Epidermal melanocyte (primary cell): ENCODE results near the gene USP33.
"Not testable (repeated sequence)": the region's sequence is repeated elsewhere in the genome, so short reads cannot be mapped to it uniquely, and the experiment has no call there.

ENCODE experiments used
- DNase-seq: peaks from one replicate; pipeline ENCODE4 v3.0.0; 2011; ENCODE audit warnings: low spot score; ENCODE audit not compliant: insufficient read length

Gene USP33

DNA sequence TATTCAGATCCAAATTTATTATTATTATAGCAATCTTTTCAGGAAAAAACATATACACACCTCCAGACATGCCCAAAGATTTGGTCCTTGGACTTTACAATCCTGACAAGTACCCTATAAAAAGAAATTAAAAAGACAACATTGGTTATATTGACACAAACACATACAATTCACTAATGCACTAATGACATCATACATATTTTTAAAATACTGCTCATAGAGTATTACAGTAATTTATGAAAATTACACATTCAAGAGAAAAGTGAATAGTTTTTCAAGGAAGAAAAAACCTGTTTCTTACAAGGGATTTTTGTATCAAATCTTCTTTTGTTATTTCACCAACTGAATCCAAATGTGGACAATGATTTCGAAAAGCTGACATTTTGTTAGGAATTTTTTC, 18.3 kb downstream of the USP33 start:
- DNase-seq = no peak

DNA sequence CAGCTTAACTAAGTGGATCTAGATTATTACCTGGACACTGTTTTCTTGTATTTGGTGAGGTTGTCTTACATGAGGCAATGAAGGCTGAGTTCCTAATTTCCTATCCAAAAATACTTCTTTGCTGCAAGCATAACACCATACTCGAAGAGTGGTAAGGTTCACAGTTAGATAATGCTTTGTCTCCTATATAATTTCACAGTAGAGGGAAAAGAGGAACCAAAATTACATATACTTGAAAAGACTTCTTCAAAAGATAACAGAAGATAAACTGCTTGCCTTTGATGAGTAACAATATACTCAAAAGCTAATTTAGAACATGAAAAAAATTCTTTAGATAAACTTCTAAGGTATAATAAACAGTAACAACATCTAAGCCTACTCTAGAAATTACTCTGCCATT, 20.4 kb downstream of the USP33 start:
- DNase-seq = no peak

DNA sequence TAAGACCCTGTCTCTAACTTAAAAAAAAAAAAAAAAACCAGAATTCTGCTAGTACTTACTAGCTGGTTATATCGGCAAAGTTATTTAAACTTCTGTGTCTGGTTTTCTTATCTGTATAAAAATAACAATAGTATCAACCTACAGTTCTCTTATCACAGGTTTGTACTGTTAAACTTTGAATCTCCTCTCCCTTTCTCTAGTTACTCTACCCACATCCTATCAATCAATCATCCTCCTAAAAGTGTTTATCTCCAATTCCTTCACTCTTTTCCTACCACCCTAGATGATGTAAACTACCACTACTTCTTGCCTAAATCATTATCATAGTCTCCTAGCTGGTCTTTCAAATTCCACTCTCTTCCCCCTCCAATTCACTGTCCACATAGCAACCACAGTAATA, 27.6 kb downstream of the USP33 start:
- no peak for DNase-seq

DNA sequence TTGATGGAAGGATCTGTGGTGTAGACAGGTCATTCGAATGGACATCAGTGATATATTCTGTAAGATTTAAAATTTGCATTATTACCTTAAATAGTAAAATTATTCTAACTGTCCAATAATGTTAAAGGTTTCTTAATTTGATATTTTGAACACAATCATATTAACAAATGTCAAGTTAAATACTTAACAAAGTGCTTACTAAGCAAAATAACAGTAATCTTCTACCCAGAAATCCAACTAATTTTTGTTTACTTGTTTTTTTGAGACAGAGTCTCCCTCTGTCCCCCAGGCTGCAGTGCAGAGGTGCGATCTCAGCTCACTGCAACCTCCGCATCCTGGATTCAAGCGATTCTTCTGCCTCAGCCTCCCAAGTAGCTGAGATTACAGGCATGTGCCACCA, 33.9 kb downstream of the USP33 start:
- no peak for DNase-seq

GRCh38 chr1:77718181-77718580, 41.5 kb downstream of the USP33 start:
- DNase-seq = no peak

DNA sequence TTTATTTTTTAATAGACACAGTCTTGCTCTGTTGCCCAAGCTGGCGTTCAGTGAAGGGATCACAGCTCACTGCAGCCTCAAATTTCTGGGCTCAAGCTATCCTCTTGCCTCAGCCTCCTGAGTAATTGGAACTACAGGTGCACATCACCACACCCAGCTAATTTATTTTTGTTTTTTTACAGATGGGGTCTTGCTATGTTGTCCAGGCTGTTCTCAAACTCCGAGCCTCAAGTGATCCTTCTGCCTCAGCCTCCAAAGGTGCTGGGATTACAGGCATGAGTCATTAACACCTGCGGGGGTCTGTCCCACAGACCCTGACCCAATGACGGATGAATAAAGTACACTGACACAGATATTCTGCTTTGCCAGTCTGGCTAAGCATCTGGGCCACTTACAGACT, 43.6 kb downstream of the USP33 start:
- DNase-seq = no peak

DNA sequence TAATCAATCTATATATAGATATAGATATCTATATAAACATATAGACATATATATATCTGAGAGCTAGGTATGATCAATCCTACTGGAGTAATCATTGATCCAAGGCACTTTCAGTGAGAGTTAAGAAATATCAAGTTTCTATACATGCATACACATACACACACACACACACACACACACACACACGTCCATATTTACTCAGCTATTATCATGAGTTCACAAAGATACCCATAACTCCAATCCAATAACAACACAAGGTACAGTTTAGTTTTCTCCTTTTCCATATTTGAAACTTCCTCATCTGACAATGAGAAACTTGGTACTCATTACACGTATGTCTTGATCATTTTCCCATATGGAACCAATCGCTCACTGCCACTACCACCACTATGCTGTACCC, 49.9 kb downstream of the USP33 start:
- DNase-seq = no peak

GRCh38 chr1:77706321-77706720, 53.3 kb downstream of the USP33 start:
- no peak for DNase-seq

- no peak for DNase-seq
Observed at GRCh38 chr1:77704736-77705135, 54.9 kb downstream of the USP33 start.

DNA sequence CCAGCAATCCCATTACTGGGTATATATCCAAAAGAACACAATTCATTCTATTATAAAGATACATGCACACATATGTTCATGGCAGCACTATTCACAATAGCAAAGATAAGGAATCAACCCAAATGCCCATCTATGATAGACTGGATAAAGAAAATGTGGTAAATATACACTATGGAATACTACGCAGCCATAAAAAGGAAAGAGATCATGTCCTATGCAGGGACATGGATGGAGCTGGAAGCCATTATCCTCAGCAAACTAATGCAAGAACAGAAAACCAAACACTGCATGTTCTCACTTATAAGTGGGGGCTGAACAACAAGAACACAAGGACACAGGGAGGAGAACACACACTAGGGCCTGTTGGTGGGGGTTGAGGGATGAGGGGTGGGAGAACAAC, 60.0 kb downstream of the USP33 start:
- DNase-seq = not testable (repeated sequence)

GRCh38 chr1:77697441-77697840, 62.2 kb downstream of the USP33 start:
- DNase-seq = no peak

- no peak for DNase-seq
Observed at GRCh38 chr1:77688939-77689338, 70.7 kb downstream of the USP33 start.

DNA sequence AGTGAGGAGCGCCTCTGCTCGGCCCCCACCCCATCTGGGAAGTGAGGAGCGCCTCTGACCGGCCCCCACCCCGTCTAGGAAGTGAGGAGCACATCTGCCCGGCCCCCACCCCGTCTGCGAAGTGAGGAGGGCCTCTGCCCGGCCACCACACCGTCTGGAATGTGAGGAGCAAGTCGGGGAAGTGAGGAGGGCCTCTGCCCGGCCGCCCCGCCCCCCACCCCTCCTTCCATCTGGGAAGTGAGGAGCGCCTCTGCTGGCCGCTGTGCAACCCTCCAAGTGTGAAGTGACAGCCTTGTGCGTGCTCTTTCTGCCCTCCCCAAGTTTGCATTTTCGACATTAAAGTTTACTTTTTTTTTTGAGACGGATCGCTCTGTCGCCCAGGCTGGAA, 72.1 kb downstream of the USP33 start:
- DNase-seq = no peak

DNA sequence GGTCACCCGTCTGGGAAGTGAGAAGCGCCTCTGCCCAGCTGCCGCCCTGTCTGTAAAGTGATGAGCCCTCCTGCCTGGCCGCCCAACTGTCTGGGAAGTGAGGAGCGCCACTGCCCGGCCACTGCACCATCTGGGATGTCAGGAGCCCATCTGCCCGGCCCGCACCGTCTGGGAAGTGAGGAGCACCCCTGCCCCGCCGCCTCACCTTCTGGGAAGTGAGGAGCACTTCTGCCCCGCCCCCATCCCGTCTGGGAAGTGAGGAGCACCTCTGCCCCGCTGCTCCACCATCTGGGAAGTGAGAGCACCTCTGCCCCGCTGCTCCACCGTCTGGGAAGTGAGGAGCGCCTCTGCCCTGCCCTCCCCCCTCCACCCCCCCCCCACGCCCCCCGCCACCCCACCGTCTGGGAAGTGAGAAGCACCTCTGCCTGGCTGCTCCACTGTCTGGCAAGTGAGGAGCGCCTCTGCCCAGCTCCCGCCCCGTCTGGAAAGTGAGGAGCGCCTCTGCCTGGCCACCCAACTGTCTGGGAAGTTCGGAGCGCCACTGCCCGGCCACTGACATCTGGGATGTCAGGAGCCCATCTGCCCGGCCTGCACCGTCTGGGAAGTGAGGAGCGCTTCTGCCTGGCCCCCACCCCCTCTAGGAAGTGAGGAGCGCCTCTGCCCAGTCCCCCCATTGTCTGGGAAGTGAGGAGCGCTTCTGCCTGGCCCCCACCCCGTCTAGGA, 72.7 kb downstream of the USP33 start:
- DNase-seq = no peak

DNA sequence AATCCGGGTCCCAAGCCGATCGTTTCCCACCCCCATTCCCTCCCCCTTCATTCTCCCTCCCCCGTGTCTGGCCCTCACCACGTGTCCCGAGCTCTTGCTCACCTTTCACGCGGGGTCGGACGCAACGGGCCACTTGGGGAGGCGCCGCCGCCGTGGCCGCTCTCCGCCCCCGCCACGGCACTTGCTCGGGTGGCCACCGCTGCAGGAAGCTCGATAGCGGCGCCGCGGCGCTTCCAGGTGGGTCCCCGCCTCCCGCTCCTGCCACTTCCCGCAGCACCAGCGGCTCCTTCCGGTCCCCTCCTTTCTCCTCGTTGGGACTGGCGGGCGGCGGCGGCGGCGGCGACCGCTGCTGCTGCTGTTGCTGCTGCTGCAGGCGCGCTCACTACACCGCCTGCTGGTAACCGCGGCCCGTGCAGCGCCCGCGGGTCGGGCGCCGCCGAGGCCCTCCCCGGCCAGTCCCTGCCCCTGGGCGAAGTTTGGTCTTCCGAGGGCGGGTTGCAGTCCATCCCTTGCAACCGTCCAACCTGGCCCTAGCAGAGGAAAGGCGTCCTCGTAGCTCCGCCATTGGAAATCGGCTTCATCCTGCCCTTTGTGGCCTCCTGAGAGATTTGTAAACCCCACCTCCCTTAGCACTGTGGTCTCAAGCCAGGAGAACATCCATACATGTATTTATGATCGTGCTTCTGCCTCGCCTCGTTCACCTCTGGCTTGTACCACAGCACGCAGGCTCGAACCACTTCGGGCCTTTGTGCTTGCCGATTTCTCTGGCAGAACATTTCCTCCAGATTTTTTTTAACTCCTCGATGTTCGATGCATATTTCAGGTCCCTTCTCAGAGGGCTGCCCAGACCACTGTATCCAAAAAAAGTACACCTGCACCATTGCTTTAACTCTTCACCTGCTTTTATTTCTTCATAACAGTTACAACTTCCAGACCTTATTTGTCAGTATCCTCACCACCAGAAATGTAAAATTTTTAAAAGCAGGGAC, 76.2 kb downstream of the USP33 start:
- peak; percentile 85 for DNase-seq

DNA sequence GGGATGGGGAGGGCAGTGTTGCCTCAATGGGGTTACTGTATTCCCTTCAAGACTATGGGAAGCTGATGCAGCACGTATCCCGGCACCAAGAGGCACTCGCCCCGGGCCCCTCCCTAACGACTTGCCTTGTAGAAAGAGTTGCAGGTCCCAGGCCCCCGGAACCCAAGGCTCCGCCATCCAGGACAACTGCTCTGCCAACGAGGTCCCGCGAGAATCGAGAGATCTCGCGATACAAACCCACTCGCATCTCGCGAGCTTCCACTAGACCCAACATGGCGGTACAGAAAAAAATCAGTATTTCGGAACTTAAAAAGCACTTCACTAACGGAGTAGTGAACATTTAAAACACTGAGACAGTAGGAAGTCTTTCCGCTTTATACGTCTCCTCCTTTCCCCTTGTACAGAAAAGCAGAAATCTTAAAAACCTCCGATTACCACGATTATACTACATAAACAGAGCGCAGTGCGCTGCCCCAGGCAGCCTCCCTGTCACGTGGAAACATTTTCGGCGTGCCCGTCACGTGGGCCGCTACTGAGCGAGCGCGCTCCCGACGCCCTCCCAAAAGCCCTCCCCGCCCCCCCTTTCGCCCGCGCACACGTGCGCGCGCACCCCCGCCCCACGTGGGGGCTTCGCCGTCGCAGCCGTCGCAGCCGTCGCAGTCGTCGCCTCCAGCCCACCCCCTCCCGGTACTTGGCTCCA, 77.0 kb downstream of the USP33 start, which contains the start of gene ZZZ3:
ZZZ3 (minus strand) TSS at position 199 of the 700 bp plus-strand sequence. CDS start 49,304 bp downstream, outside the sequence.
- peak; percentile 75 for DNase-seq

- DNase-seq = no peak
Observed at GRCh38 chr1:77680173-77680572, 79.5 kb downstream of the USP33 start.

GRCh38 chr1:77678660-77679610, 80.7 kb downstream of the USP33 start:
- DNase-seq = no peak

DNA sequence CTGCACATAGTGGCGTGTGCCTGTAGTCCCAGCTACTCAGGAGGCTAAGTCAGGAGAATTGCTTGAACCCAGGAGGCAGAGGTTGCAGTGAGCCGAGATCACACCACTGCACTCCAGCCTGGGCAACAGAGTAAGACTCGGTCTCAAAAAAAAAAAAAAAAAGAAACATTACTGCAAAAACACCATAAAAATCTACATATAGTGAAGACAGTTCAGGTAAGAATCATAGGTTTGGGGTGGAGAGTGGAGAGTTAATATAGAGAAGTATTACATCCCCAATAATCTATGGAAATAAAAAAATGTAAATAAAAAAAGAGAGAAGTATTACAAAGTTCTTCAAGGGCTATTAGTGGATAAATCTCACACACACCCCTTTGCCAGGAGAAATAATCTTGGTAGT, 84.8 kb downstream of the USP33 start:
- not testable (repeated sequence) for DNase-seq

GRCh38 chr1:77673716-77674355, 85.8 kb downstream of the USP33 start:
- DNase-seq = no peak
